ENCODE results near the gene CDC73.

The CDC73 gene

GRCh38 chr1:193293726-193294125, 171.9 kb downstream of the CDC73 start:
- no peak for TF ChIP-seq FOXP2 (optimal IDR thresholded peaks at IDR 0.05; ENCODE audit: borderline replicate concordance, extremely low read depth, extremely low read length, insufficient read depth)
- TF ChIP-seq, protein P1, sequence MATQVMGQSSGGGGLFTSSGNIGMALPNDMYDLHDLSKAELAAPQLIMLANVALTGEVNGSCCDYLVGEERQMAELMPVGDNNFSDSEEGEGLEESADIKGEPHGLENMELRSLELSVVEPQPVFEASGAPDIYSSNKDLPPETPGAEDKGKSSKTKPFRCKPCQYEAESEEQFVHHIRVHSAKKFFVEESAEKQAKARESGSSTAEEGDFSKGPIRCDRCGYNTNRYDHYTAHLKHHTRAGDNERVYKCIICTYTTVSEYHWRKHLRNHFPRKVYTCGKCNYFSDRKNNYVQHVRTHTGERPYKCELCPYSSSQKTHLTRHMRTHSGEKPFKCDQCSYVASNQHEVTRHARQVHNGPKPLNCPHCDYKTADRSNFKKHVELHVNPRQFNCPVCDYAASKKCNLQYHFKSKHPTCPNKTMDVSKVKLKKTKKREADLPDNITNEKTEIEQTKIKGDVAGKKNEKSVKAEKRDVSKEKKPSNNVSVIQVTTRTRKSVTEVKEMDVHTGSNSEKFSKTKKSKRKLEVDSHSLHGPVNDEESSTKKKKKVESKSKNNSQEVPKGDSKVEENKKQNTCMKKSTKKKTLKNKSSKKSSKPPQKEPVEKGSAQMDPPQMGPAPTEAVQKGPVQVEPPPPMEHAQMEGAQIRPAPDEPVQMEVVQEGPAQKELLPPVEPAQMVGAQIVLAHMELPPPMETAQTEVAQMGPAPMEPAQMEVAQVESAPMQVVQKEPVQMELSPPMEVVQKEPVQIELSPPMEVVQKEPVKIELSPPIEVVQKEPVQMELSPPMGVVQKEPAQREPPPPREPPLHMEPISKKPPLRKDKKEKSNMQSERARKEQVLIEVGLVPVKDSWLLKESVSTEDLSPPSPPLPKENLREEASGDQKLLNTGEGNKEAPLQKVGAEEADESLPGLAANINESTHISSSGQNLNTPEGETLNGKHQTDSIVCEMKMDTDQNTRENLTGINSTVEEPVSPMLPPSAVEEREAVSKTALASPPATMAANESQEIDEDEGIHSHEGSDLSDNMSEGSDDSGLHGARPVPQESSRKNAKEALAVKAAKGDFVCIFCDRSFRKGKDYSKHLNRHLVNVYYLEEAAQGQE (IDR thresholded peaks at IDR 0.05; ENCODE audit: insufficient read depth in 1 of 2, low read depth in 2 of 2, low read length in 2 of 2): no peak
- TF ChIP-seq POLR2AphosphoS5 (IDR thresholded peaks at IDR 0.05; ENCODE audit: low read depth, low read length): no peak

DNA sequence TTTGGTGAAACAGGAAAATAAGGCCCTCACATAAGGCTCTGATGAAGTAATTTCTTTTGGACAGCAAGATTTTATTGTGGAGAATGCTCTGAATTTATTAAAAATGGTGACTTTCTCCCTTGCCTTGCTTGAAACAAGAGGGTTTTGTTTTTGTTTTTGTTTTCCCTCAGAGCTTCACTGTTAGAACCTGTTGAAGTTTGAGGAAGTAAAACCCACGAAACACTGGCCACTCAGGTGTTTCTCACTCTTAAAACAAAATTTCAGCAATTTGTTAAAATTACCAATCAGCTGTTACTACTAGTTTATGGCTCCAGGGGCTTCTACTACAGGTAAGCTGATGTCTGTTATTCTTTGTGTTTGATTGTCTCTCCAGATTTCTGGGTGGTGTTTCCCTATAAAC, 177.2 kb downstream of the CDC73 start:
- TF ChIP-seq, protein P1 (IDR thresholded peaks at IDR 0.05; ENCODE audit: insufficient read depth in 1 of 2, low read depth in 2 of 2, low read length in 2 of 2): no peak
- no peak for TF ChIP-seq TAF1 (IDR thresholded peaks at IDR 0.05; ENCODE audit: borderline replicate concordance, insufficient read depth, low read length)
- TF ChIP-seq SIN3A (IDR thresholded peaks at IDR 0.05; ENCODE audit: borderline replicate concordance, insufficient read depth, low read length): no peak
- no peak for TF ChIP-seq FOXP2 (optimal IDR thresholded peaks at IDR 0.05; ENCODE audit: borderline replicate concordance, extremely low read depth, extremely low read length, insufficient read depth)
- TF ChIP-seq POLR2AphosphoS5 (IDR thresholded peaks at IDR 0.05; ENCODE audit: low read depth, low read length): no peak

DNA sequence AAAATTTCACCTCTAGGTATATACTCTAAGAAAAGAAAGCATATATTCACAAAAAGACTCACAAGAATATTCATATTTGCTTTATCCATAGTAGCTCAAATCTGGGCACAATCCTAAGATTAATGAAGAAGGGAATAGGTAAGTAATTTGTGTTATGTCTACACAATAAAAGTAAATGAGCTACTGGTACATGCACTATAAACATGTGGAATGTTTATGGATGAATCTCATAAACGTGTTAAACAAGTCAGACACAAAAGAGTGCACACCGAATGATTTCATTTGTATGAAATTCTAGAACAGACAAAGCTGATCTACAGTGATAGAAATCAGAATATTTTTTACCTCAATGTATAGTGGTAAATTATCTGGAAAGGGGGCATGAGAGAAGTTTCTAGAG, 179.9 kb downstream of the CDC73 start:
- TF ChIP-seq POLR2AphosphoS5 (IDR thresholded peaks at IDR 0.05; ENCODE audit: low read depth, low read length) (no peak), FOXP2 (optimal IDR thresholded peaks at IDR 0.05; ENCODE audit: borderline replicate concordance, extremely low read depth, extremely low read length, insufficient read depth) (no peak), SIN3A (IDR thresholded peaks at IDR 0.05; ENCODE audit: borderline replicate concordance, insufficient read depth, low read length) (no peak), TAF1 (IDR thresholded peaks at IDR 0.05; ENCODE audit: borderline replicate concordance, insufficient read depth, low read length) (no peak)
- TF ChIP-seq, protein P1 (IDR thresholded peaks at IDR 0.05; ENCODE audit: insufficient read depth in 1 of 2, low read depth in 2 of 2, low read length in 2 of 2): no peak

DNA sequence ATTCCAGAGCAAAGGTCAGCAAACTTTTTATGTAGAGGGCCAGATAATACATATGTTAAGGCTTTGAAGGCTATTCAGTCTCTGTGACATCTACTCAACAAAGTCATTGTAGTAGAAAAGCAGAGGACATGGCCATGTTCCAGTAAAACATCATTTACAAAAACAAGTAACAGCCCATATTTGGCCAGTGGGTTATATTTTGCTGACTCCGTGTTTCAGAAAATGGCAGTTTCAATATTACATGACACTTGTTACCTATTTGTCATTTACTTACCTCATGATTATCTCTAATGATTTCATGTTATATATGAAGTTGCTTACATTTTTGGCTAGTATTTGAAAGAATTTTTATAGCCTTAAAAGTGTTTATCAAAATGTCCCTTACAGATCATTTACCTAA, 182.0 kb downstream of the CDC73 start:
- no peak for TF ChIP-seq TAF1 (IDR thresholded peaks at IDR 0.05; ENCODE audit: borderline replicate concordance, insufficient read depth, low read length)
- no peak for TF ChIP-seq FOXP2 (optimal IDR thresholded peaks at IDR 0.05; ENCODE audit: borderline replicate concordance, extremely low read depth, extremely low read length, insufficient read depth)
- TF ChIP-seq SIN3A (IDR thresholded peaks at IDR 0.05; ENCODE audit: borderline replicate concordance, insufficient read depth, low read length): no peak
- TF ChIP-seq POLR2AphosphoS5 (IDR thresholded peaks at IDR 0.05; ENCODE audit: low read depth, low read length): no peak
- TF ChIP-seq, protein P1 (IDR thresholded peaks at IDR 0.05; ENCODE audit: insufficient read depth in 1 of 2, low read depth in 2 of 2, low read length in 2 of 2): no peak
